Neural cell (in vitro differentiated cells): ENCODE measurements around the gene NEDD4L. TPM values are rescaled to one million over a fixed set of nuclear protein-coding genes. Genes with fewer than 3 reads are reported as not detected.

ENCODE experiments used
- H2AFZ ChIP-seq: fragments of 200-600, 300-800 bp; sonication (generic), shearing (Covaris generic); 2 replicates; pipeline ENCODE4 v1.6.0; 2014; ENCODE audit warnings: low read depth, mild to moderate bottlenecking, antibody characterized with exemption, low read length, moderate library complexity
- H3F3A ChIP-seq: fragments of 200-600 bp; shearing (Covaris generic); 2 replicates; pipeline ENCODE4 v1.6.1; 2016; ENCODE audit warnings: mild to moderate bottlenecking, moderate library complexity, mixed read lengths, antibody characterized with exemption, low read length; ENCODE audit not compliant: insufficient read depth, poor library complexity, severe bottlenecking
- H3K27ac ChIP-seq: fragments of 200-600, 300-800 bp; sonication (generic), shearing (Covaris generic); 2 replicates; pipeline ENCODE4 v1.5.1; 2014; ENCODE audit warnings: mild to moderate bottlenecking, low read length, moderate library complexity
- H3K27me3 ChIP-seq: fragments of 300-800, 200-600 bp; sonication (generic), shearing (Covaris generic); 2 replicates; pipeline ENCODE4 v1.6.0; 2014; ENCODE audit warnings: mild to moderate bottlenecking, low read depth, low read length, moderate library complexity; ENCODE audit not compliant: insufficient read depth
- H3K36me3 ChIP-seq: fragments of 300-800, 200-600 bp; sonication (generic), shearing (Covaris generic); 2 replicates; pipeline ENCODE4 v1.5.1; 2014; ENCODE audit warnings: mild to moderate bottlenecking, antibody characterized with exemption, low read length, moderate library complexity; ENCODE audit not compliant: insufficient read depth
- H3K4me2 ChIP-seq: fragments of 300-800, 200-600 bp; sonication (generic), shearing (Covaris generic); 2 replicates; pipeline ENCODE4 v1.6.0; 2014; ENCODE audit warnings: mild to moderate bottlenecking, low read length
- H3K4me3 ChIP-seq: fragments of 300-800, 200-600 bp; sonication (generic), shearing (Covaris generic); 2 replicates; pipeline ENCODE4 v1.5.1; 2014; ENCODE audit warnings: mild to moderate bottlenecking, low read length, moderate library complexity
- H3K79me2 ChIP-seq: fragments of 200-600 bp; shearing (Covaris generic); replicated peaks from 2 replicates; pipeline ENCODE4 v1.6.0; 2014; ENCODE audit warnings: mild to moderate bottlenecking, low read length, moderate library complexity; ENCODE audit not compliant: insufficient read depth
- H3K9ac ChIP-seq: fragments of 300-800, 200-600 bp; sonication (generic), shearing (Covaris generic); 2 replicates; pipeline ENCODE4 v1.6.1; 2016; ENCODE audit warnings: mild to moderate bottlenecking, low read length, mixed read lengths
- H3K9me2 ChIP-seq: fragments of 200-600 bp; shearing (Covaris generic); 2 replicates; pipeline ENCODE4 v1.6.1; 2016; ENCODE audit warnings: mild to moderate bottlenecking, low read length, mixed read lengths; ENCODE audit not compliant: insufficient read depth
- H3K9me3 ChIP-seq: fragments of 200-600, 300-800 bp; sonication (generic), shearing (Covaris generic); 2 replicates; pipeline ENCODE4 v1.6.1; 2016; ENCODE audit warnings: mild to moderate bottlenecking, mixed run types, low read length, moderate library complexity, mixed read lengths
- H4K20me1 ChIP-seq: fragments of 200-600 bp; shearing (Covaris generic); 2 replicates; pipeline ENCODE4 v1.6.1; 2016; ENCODE audit warnings: mild to moderate bottlenecking, mixed run types; ENCODE audit not compliant: insufficient read depth
- EP300 ChIP-seq: fragments of 450-650 bp; conservative IDR thresholded peaks from 2 replicates; pipeline ENCODE4 v1.6.1; 2014; ENCODE audit warnings: antibody characterized with exemption, mild to moderate bottlenecking, moderate library complexity; ENCODE audit not compliant: poor library complexity, severe bottlenecking
- EZH2 ChIP-seq: fragments of 200-600, 300-800 bp; shearing (Covaris generic), sonication (generic); IDR thresholded peaks from 2 replicates; pipeline ENCODE4 v1.6.1; 2014; ENCODE audit warnings: antibody characterized with exemption, low read length, borderline replicate concordance, mild to moderate bottlenecking; ENCODE audit not compliant: insufficient read depth, poor library complexity, severe bottlenecking
- MXI1 ChIP-seq: fragments of 450-650 bp; conservative IDR thresholded peaks from 2 replicates; pipeline ENCODE4 v1.6.1; 2014; ENCODE audit warnings: antibody characterized with exemption, mild to moderate bottlenecking; ENCODE audit not compliant: poor library complexity, severe bottlenecking
- RAD21 ChIP-seq: fragments of 450-650 bp; conservative IDR thresholded peaks from 2 replicates; pipeline ENCODE4 v1.6.1; 2014; ENCODE audit warnings: antibody characterized with exemption, mild to moderate bottlenecking, moderate library complexity
- SMC3 ChIP-seq: fragments of 450-650 bp; conservative IDR thresholded peaks from 2 replicates; pipeline ENCODE4 v1.6.1; 2014; ENCODE audit warnings: antibody characterized with exemption, mild to moderate bottlenecking, moderate library complexity; ENCODE audit not compliant: poor library complexity
- polyA plus RNA-seq: library from polyadenylated mRNA; depleted of rRNA; stranded (reverse); fragments of >200 nt; gene quantifications from 2 replicates; pipeline ENCODE4 v1.2.3, GENCODE V29; 2014
- TF ChIP-seq, protein P1 (sequence below): IDR thresholded peaks from 2 replicates; pipeline ENCODE4 v1.6.1; 2012; ENCODE audit warnings: borderline replicate concordance
- TF ChIP-seq, protein P2 (sequence below): fragments of 450-650 bp; IDR thresholded peaks from 2 replicates; pipeline ENCODE4 v1.5.1; 2014; ENCODE audit warnings: antibody characterized with exemption, mild to moderate bottlenecking, moderate library complexity; ENCODE audit not compliant: poor library complexity, severe bottlenecking

Gene NEDD4L
- polyA plus RNA-seq, 1 donor from 2014 or later, result 97.9 TPM

DNA sequence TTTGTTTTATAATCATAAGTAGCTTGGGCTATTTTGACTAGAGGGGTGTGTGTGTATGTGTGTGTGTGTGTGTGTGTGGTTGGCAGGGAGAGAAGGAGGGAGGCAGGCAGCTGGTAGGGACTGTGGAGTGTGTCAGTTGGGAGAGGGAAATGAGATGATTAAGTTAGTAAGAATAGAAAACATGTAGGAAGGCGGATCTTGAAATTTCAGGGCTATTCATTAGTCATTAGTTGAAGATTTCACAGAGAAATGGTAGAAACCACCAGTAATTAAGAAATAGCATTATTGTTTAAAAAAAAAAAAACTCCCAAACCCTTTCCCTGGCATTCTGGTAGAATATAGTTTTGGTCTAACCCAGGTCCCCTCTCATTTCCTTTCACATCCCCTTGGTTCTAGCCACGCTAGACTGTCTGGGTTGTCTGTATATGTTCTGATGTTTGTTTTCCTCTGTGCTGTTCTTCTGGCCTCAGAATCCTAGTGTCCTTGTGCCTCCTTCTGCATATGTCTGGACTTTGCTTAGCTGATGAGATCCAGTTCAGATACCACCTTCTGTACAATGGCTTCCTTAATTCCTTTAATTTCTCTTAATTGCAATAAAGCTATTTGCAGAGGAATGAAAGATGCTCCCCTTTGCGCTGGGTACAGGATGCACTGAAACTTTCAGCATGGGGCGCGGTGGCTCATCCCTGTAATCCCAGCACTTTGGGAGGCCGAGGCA lies 161.6 kb downstream of the NEDD4L start:
- H3K9me2 ChIP-seq, result no peaks in the 10 kb centered on the region
- H3F3A ChIP-seq, result no peaks in the 10 kb centered on the region
- no peak overlapping the region for H3K27ac ChIP-seq
- H3K4me3 ChIP-seq, result no peak overlapping the region
- no peaks in the 10 kb centered on the region for H4K20me1 ChIP-seq
- H3K9ac ChIP-seq, result no peak overlapping the region
- H2AFZ ChIP-seq, result no peak overlapping the region
- peaks cover 15% of the 10 kb centered on the region for H3K79me2 ChIP-seq
- H3K36me3 ChIP-seq, result no peaks in the 10 kb centered on the region
- no peaks in the 10 kb centered on the region for H3K9me3 ChIP-seq
- H3K4me2 ChIP-seq, result no peak overlapping the region
- TF ChIP-seq MXI1 (no peak), SMC3 (no peak), RAD21 (no peak), EZH2 (no peak)
- TF ChIP-seq, protein P1, sequence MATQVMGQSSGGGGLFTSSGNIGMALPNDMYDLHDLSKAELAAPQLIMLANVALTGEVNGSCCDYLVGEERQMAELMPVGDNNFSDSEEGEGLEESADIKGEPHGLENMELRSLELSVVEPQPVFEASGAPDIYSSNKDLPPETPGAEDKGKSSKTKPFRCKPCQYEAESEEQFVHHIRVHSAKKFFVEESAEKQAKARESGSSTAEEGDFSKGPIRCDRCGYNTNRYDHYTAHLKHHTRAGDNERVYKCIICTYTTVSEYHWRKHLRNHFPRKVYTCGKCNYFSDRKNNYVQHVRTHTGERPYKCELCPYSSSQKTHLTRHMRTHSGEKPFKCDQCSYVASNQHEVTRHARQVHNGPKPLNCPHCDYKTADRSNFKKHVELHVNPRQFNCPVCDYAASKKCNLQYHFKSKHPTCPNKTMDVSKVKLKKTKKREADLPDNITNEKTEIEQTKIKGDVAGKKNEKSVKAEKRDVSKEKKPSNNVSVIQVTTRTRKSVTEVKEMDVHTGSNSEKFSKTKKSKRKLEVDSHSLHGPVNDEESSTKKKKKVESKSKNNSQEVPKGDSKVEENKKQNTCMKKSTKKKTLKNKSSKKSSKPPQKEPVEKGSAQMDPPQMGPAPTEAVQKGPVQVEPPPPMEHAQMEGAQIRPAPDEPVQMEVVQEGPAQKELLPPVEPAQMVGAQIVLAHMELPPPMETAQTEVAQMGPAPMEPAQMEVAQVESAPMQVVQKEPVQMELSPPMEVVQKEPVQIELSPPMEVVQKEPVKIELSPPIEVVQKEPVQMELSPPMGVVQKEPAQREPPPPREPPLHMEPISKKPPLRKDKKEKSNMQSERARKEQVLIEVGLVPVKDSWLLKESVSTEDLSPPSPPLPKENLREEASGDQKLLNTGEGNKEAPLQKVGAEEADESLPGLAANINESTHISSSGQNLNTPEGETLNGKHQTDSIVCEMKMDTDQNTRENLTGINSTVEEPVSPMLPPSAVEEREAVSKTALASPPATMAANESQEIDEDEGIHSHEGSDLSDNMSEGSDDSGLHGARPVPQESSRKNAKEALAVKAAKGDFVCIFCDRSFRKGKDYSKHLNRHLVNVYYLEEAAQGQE, result no peak
- H3K27me3 ChIP-seq, result no peaks in the 10 kb centered on the region

DNA sequence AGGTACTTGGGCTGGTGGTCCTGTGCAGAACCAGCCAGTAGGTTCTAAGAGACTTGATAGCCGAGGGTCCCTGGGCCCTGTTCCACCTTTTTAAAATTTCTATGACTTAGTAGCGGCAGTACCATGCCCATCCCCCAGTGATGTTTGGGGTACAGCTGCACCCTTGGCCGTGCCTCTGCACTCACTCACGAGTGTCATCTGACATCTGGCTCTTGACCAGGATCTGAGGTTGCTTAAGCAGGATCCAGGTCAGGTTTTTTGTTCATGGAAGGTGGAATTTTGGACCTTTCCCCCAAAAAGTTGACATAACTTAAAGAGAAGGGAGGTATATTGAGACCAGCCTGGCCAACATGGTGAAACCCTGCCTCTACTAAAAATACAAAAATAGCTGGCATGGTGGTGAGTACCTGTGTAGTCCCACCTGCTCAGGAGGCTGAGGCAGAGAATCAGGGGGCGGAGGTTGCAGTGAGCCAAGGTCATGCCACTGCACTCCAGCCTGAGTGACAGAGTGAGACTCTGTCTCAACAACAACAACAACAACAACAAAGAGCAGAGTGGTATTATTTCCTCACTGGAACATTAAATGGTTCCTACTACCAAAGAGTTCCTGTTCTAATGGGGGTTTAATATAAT lies 163.6 kb downstream of the NEDD4L start:
- no peak overlapping the region for H2AFZ ChIP-seq
- no peak overlapping the region for H3K4me2 ChIP-seq
- H3K36me3 ChIP-seq, result no peaks in the 10 kb centered on the region
- H3K9me2 ChIP-seq, result no peaks in the 10 kb centered on the region
- no peaks in the 10 kb centered on the region for H3K9me3 ChIP-seq
- TF ChIP-seq, protein P2, sequence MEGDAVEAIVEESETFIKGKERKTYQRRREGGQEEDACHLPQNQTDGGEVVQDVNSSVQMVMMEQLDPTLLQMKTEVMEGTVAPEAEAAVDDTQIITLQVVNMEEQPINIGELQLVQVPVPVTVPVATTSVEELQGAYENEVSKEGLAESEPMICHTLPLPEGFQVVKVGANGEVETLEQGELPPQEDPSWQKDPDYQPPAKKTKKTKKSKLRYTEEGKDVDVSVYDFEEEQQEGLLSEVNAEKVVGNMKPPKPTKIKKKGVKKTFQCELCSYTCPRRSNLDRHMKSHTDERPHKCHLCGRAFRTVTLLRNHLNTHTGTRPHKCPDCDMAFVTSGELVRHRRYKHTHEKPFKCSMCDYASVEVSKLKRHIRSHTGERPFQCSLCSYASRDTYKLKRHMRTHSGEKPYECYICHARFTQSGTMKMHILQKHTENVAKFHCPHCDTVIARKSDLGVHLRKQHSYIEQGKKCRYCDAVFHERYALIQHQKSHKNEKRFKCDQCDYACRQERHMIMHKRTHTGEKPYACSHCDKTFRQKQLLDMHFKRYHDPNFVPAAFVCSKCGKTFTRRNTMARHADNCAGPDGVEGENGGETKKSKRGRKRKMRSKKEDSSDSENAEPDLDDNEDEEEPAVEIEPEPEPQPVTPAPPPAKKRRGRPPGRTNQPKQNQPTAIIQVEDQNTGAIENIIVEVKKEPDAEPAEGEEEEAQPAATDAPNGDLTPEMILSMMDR, result no peak
- TF ChIP-seq RAD21 (no peak), EP300 (no peak)
- H3K9ac ChIP-seq, result no peak overlapping the region
- H4K20me1 ChIP-seq, result no peaks in the 10 kb centered on the region
- peaks cover 9% of the 10 kb centered on the region for H3K79me2 ChIP-seq
- H3F3A ChIP-seq, result no peaks in the 10 kb centered on the region
- H3K4me3 ChIP-seq, result no peak overlapping the region
- no peak overlapping the region for H3K27ac ChIP-seq
- no peaks in the 10 kb centered on the region for H3K27me3 ChIP-seq
